DND-41 (cell line): Measurements from ENCODE around the gene MTARC2.

Source experiments
- EZH2 ChIP-seq: IDR thresholded peaks from 3 replicates; pipeline ENCODE4 v1.6.1; 2012; ENCODE audit warnings: borderline replicate concordance, low read depth, mild to moderate bottlenecking, moderate library complexity, low read length, inconsistent platforms; ENCODE audit not compliant: severe bottlenecking
- TF ChIP-seq, protein P1 (sequence below): IDR thresholded peaks from 2 replicates; pipeline ENCODE4 v1.5.1; 2012; ENCODE audit warnings: borderline replicate concordance, low read length, moderate library complexity, mild to moderate bottlenecking; ENCODE audit not compliant: poor library complexity, severe bottlenecking; ENCODE audit errors: extremely low read depth

DNA sequence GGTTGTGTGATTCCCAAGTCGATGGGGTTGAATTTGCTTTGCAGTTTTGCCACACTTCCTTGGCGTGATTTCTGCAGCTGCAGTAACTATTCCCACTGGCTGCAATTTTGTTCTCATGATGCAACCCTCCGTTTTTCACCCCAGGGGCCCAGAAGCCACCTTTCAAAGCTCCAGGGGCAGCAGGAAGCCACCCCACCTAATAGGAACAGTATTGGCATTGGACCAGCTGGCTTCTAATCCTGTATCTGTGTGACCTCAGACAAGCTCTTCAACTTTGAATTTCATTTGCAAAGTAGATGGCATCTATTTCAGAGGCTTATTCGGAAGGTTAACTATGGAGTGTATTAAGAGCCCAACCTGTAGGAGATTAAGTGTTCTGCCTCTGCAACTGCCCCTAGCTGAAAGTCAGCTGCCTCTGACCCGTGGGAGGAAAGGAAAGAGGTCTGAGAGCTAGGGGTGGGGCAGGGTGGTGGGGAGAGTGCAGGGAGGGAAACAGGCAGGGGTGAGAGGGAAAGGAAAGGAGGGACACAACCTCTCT lies 45.3 kb upstream of the MTARC2 start:
- TF ChIP-seq, protein P1, sequence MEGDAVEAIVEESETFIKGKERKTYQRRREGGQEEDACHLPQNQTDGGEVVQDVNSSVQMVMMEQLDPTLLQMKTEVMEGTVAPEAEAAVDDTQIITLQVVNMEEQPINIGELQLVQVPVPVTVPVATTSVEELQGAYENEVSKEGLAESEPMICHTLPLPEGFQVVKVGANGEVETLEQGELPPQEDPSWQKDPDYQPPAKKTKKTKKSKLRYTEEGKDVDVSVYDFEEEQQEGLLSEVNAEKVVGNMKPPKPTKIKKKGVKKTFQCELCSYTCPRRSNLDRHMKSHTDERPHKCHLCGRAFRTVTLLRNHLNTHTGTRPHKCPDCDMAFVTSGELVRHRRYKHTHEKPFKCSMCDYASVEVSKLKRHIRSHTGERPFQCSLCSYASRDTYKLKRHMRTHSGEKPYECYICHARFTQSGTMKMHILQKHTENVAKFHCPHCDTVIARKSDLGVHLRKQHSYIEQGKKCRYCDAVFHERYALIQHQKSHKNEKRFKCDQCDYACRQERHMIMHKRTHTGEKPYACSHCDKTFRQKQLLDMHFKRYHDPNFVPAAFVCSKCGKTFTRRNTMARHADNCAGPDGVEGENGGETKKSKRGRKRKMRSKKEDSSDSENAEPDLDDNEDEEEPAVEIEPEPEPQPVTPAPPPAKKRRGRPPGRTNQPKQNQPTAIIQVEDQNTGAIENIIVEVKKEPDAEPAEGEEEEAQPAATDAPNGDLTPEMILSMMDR = no peak
- TF ChIP-seq EZH2 = no peak
